A673 (cell line): ENCODE data around the gene NHERF1. TPM values are rescaled to one million over a fixed set of nuclear protein-coding genes. Genes with fewer than 3 reads are reported as not detected.

Experiments used
- BruUV-seq: library from RNA; stranded (reverse); fragments of 400-500 nt; replicated peaks from 2 replicates; lab custom pipeline; 2021; lab: Mats Ljungman, UMichigan
- CTCF ChIA-PET: fragments of 300-600 bp; sonication (Branson Sonifier 250); formaldehyde crosslinking; loops from one replicate; lab custom pipeline; 2022; ENCODE audit warnings: antibody characterized with exemption; lab: Charles Lee
- POLR2A ChIA-PET: fragments of 300-600 bp; sonication (Branson Sonifier 250); formaldehyde crosslinking; loops from one replicate; lab custom pipeline; 2022; ENCODE audit warnings: antibody characterized with exemption; ENCODE audit not compliant: low non-redundant PET; lab: Charles Lee
- DNase-seq: peaks from one replicate; pipeline ENCODE4 v3.0.0-alpha.2; 2015; ENCODE audit warnings: low spot score
- H3K27ac ChIP-seq: fragments of 200-600 bp; sonication (generic); 2 replicates; pipeline ENCODE4 v1.5.1; 2016; ENCODE audit warnings: mixed run types, low read depth, mild to moderate bottlenecking, mixed read lengths, antibody characterized with exemption, low read length; ENCODE audit not compliant: poor library complexity, severe bottlenecking
- H3K27me3 ChIP-seq: fragments of 200-600 bp; sonication (generic); replicated peaks from 2 replicates; pipeline ENCODE4 v1.6.1; 2017; ENCODE audit warnings: mixed run types, low read depth, mild to moderate bottlenecking, mixed read lengths, antibody characterized with exemption, low read length; ENCODE audit not compliant: insufficient read depth, poor library complexity
- H3K36me3 ChIP-seq: fragments of 200-600 bp; sonication (generic); 2 replicates; pipeline ENCODE4 v1.6.1; 2016; ENCODE audit warnings: mixed run types, mild to moderate bottlenecking, mixed read lengths, antibody characterized with exemption, low read length; ENCODE audit not compliant: insufficient read depth, poor library complexity, severe bottlenecking
- H3K4me1 ChIP-seq: fragments of 200-600 bp; sonication (generic); 2 replicates; pipeline ENCODE4 v1.6.1; 2017; ENCODE audit warnings: mixed run types, mild to moderate bottlenecking, mixed read lengths, antibody characterized with exemption, low read length; ENCODE audit not compliant: insufficient read depth, poor library complexity, severe bottlenecking
- H3K4me3 ChIP-seq: fragments of 200-600 bp; sonication (generic); 2 replicates; pipeline ENCODE4 v1.5.1; 2016; ENCODE audit warnings: low read depth, mixed run types, mild to moderate bottlenecking, mixed read lengths, low read length; ENCODE audit not compliant: poor library complexity, severe bottlenecking
- H3K9me3 ChIP-seq: fragments of 200-600 bp; sonication (generic); 2 replicates; pipeline ENCODE4 v1.6.1; 2016; ENCODE audit warnings: mixed run types, low read depth, mild to moderate bottlenecking, mixed read lengths, antibody characterized with exemption, low read length; ENCODE audit not compliant: poor library complexity, severe bottlenecking
- EZH2 ChIP-seq: fragments of 200-600 bp; sonication (generic); IDR thresholded peaks from 2 replicates; pipeline ENCODE4 v1.6.1; 2017; ENCODE audit warnings: borderline replicate concordance, low read depth, mild to moderate bottlenecking, mixed read lengths, antibody characterized with exemption, low read length; ENCODE audit not compliant: poor library complexity, severe bottlenecking
- intact Hi-C: fragments of 100-400 bp; cut with micrococcal nuclease; formaldehyde crosslinking; loops from one replicate; pipeline ENCODE4 v1.10.0; 2022; ENCODE audit not compliant: unreplicated experiment
- total RNA-seq: library from RNA; stranded (reverse); gene quantifications from 2 replicates; pipeline ENCODE4 v1.2.3, GENCODE V29; 2021
- TF ChIP-seq, protein P1 (sequence below): fragments of 300-800, 200-600 bp; sonication (generic); conservative IDR thresholded peaks from 2 replicates; pipeline ENCODE4 v1.5.1; 2017; ENCODE audit warnings: low read depth, mild to moderate bottlenecking, antibody characterized with exemption, low read length, moderate library complexity, mixed read lengths

NHERF1 gene
- total RNA-seq, 1 experiment from 2014 or later, result 33.8 TPM

DNA sequence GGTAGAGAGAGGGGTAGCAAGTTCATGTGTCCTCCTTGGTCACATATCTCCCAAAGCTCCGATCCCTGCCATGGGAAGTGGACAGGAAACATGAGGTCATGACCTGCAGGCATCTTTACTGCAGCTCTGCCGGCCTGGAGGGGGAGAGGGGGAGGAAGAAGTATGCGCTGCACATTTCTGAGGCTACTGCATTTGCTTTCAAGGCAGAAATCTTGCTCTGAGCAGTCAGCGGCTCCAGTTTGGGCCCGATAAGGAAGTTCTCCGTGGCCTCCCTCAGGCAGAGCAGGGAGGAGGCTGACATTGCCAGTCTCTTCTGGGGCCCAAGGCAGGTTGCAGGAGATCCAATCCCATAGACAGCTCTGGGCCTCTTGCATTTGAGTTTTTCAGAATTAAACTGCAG, 1.5 kb upstream of the NHERF1 start:
- Histone ChIP-seq H3K27me3 (no peaks in the 10 kb centered on the region), H3K4me3 (no peak overlapping the region), H3K27ac (no peak overlapping the region), H3K9me3 (no peaks in the 10 kb centered on the region), H3K36me3 (no peaks in the 10 kb centered on the region), H3K4me1 (peaks cover 11% of the 10 kb centered on the region)
- DNase-seq, result no peak
- no TSS peak for BruUV-seq
- ChIA-PET POLR2A (no interaction called here), CTCF (interaction anchor here (0.5 kb wide), 1 partner anchor 342 kb away, joined by 5 read pairs; no protein-coding TSS in a partner anchor)
- TF ChIP-seq EZH2, result no peak
- TF ChIP-seq, protein P1, sequence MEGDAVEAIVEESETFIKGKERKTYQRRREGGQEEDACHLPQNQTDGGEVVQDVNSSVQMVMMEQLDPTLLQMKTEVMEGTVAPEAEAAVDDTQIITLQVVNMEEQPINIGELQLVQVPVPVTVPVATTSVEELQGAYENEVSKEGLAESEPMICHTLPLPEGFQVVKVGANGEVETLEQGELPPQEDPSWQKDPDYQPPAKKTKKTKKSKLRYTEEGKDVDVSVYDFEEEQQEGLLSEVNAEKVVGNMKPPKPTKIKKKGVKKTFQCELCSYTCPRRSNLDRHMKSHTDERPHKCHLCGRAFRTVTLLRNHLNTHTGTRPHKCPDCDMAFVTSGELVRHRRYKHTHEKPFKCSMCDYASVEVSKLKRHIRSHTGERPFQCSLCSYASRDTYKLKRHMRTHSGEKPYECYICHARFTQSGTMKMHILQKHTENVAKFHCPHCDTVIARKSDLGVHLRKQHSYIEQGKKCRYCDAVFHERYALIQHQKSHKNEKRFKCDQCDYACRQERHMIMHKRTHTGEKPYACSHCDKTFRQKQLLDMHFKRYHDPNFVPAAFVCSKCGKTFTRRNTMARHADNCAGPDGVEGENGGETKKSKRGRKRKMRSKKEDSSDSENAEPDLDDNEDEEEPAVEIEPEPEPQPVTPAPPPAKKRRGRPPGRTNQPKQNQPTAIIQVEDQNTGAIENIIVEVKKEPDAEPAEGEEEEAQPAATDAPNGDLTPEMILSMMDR, result no peak
- intact Hi-C loops, result loop anchor here (5.0 to 10.0 kb wide), 2 partner anchors 208 to 665 kb away; no protein-coding TSS in a partner anchor

DNA sequence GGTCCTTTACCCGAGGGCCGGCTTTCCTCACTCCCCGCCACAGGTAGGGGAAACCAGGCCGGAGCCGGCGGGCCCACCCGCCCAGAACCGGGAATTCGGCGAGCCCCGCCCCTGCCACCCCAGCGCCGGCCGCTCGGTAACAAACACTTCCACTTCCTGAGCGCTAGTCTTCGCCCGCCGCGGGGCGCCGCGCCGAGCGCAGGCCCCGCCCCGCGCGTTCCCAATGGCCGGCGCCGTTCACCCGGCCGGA, 224 bp upstream of the NHERF1 start:
- Histone ChIP-seq H3K36me3 (no peaks in the 10 kb centered on the region), H3K27ac (peak overlapping the region; percentile 42), H3K9me3 (no peaks in the 10 kb centered on the region), H3K4me1 (peaks cover 11% of the 10 kb centered on the region), H3K27me3 (no peaks in the 10 kb centered on the region), H3K4me3 (peak overlapping the region; percentile 80)
- POLR2A ChIA-PET, result no interaction called here
- no peak for DNase-seq
- intact Hi-C loops, result loop anchor here (5.0 to 10.0 kb wide), 2 partner anchors 207 to 664 kb away; no protein-coding TSS in a partner anchor
- TF ChIP-seq EZH2, result no peak
- TF ChIP-seq, protein P1, result no peak
- no TSS peak for BruUV-seq
- CTCF ChIA-PET, result no interaction called here

DNA sequence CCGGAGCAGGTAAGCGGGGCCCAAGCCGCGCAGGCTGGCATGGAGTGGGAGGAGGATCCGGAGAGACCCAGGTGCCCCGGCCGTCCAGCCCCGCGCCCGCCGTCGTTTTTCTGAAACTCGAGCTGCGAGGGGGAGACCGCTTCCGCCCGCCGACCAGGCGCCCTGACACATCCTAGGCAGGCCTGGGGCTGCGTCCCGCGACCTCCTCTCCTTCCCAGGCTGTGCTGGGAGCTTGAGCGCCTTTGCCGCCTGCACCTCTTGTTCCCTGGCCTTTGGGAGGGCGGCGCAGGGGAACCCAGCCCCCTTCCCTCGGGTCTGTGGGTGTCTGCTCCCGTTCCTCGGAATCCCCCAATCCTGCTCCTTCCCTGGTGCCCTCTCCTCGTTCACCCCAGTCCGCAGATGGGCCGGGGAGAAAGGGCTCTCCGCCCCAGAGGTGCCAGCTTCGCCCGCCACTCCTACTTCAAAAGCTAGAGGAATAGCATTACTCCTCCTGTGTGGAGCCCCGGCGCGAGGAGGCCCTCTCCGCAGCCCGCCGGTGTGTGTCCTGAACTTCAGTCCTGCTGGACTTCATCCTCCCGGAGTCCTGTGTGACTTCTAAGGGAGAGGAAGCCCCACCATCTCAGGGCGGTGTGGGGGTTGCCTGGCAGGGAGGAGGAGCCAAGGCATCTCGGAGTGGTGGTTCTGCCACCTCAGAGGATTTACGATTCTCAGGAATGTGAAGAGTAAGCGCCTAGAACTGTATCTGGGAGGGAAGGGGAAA, 1.0 kb downstream of the NHERF1 start:
- intact Hi-C loops, result loop anchor here (5.0 to 10.0 kb wide), 2 partner anchors 205 to 663 kb away; no protein-coding TSS in a partner anchor
- H3K36me3 ChIP-seq, result no peaks in the 10 kb centered on the region
- DNase-seq, result no peak

More for the DNA sequence above, 1.0 kb downstream of the NHERF1 start:
- peak overlapping the region; percentile 52 for H3K27ac ChIP-seq
- no peaks in the 10 kb centered on the region for H3K9me3 ChIP-seq
- H3K27me3 ChIP-seq, result no peaks in the 10 kb centered on the region
- peak overlapping the region; percentile 80 for H3K4me3 ChIP-seq
- peaks cover 11% of the 10 kb centered on the region for H3K4me1 ChIP-seq
- ChIA-PET POLR2A (interaction anchor here (0.6 kb wide), 1 partner anchor 11 kb away, joined by 6 read pairs; no protein-coding TSS in a partner anchor), CTCF (interaction anchor here (1.5 kb wide), 1 partner anchor 112 kb away, joined by 6 read pairs; no protein-coding TSS in a partner anchor)
- BruUV-seq, result no TSS peak
- TF ChIP-seq, protein P1, result no peak
